Tibial nerve (tissue), 4 donors: ENCODE data around the gene ST8SIA3.

Source experiments
- CTCF ChIP-seq, 5 experiments: fragments of 200-600 bp in 3 of 5; fragments of 450-650 bp in 2 of 5; sonication (generic) in 3 of 5; IDR thresholded peaks; one replicate each; pipeline ENCODE4 v1.5.1; 2016 to 2019; ENCODE audit warnings: antibody characterized with exemption in 5 of 5, mild to moderate bottlenecking in 3 of 5, moderate library complexity in 2 of 5
- EP300 ChIP-seq, 2 donors: sonication (generic); formaldehyde crosslinking; IDR thresholded peaks; one replicate each; pipeline ENCODE4 v1.6.1; 2017; ENCODE audit warnings: antibody characterized with exemption in 2 of 2, mild to moderate bottlenecking in 1 of 2
- POLR2A ChIP-seq, 2 donors: fragments of 450-650 bp; IDR thresholded peaks; one replicate each; pipeline ENCODE4 v1.6.1; 2017; ENCODE audit warnings: antibody characterized with exemption in 2 of 2, mild to moderate bottlenecking in 2 of 2, moderate library complexity in 2 of 2

DNA sequence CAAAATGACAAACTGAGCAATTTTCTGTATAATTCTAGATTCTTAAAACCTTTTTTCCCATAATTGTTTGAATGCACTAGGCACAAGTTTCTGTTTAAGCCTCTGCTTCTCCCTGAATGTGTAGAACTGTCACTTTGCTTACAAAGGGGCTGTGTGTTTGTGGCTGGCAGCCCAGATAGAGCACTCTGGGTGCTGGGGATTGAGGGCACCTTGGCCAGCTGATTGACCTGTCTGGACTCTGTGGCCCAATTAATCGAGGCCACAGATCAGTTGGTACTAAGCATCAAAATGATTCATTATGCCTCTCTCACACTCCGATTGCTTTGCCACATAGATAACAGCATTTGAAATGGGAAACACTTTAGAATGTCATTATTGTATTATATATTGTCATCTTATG is 12.1 kb downstream of the ST8SIA3 start:
- no peak for TF ChIP-seq CTCF (IDR thresholded peaks at IDR 0.05)
- TF ChIP-seq POLR2A (IDR thresholded peaks at IDR 0.05), result no peak
- no peak for TF ChIP-seq EP300 (IDR thresholded peaks at IDR 0.05)
